ENCODE measurements around the gene DOK1. TPM values are rescaled to one million over a fixed set of nuclear protein-coding genes. Genes with fewer than 3 reads are reported as not detected.

DOK1 gene
- total and polyA plus RNA-seq, 2 donors from 2014 or later: 11.3 to 16.7 TPM

DNA sequence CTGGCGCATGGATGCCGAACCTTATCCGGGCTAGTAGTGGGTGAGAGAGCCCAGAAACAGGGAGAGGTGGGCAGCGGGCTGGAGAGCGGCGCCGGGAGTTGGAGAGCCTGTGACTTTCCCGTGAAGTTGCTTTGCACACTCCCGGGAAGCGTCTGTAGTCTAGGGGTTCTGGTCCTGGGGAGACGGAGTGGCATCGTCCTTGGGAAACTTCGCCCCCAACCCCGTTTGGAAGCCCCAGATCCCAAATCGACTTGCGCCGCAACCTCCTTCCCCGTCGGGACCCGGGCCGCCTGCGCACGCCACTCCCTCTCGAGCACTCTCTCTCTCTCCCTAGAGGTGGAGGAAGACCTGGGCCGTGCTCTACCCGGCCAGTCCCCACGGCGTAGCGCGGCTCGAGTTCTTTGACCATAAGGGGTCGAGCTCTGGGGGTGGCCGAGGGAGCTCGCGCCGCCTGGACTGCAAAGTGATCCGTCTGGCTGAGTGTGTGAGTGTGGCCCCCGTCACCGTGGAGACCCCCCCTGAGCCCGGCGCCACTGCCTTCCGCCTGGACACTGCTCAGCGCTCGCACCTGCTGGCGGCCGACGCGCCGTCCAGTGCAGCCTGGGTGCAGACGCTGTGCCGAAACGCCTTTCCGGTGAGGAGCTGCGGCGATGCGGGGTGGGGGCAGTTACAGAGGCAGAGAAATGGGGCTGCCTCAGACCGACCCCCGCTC is 456 bp downstream of the DOK1 start:
- Histone ChIP-seq H3K9ac (ENCODE audit: low read length in 3 of 3) (peak overlapping the region; percentile 29 to 73 (median 63)), H3K27me3 (ENCODE audit: control insufficient read depth, insufficient read depth, low read length) (no peaks in the 10 kb centered on the region), H3K4me3 (ENCODE audit: low read length in 3 of 3) (peak overlapping the region; percentile 78 to 84 (median 80)), H3K9me3 (ENCODE audit: control insufficient read depth in 2 of 3, insufficient read depth in 1 of 3, low read length in 3 of 3) (no peaks in the 10 kb centered on the region), H3K36me3 (ENCODE audit: control insufficient read depth in 2 of 3, insufficient read depth in 3 of 3, low read length in 3 of 3) (no peaks in the 10 kb centered on the region), H3K27ac (ENCODE audit: low read depth in 2 of 2, low read length in 2 of 2) (peak overlapping the region in 1 of 2 donors; percentile 51), H3K4me1 (ENCODE audit: control insufficient read depth in 2 of 3, insufficient read depth in 2 of 3, low read depth in 1 of 3, low read length in 3 of 3) (peaks cover 0 to 3% (median 0%) of the 10 kb centered on the region in 3 donors)
- DNase-seq: peak in 4 of 5 donors; percentile 67 to 85 (median 76)
- intact Hi-C loops (cut with DNase I): no loop called here
- no peak for FAIRE-seq
- no peak for TF ChIP-seq CTCF (IDR thresholded peaks at IDR 0.05; ENCODE audit: borderline replicate concordance, extremely low read depth, insufficient read depth)

- H3K4me3 ChIP-seq (ENCODE audit: low read length in 3 of 3): peak overlapping the region in 1 of 3 donors; percentile 84
- no peak overlapping the region for H3K27ac ChIP-seq (ENCODE audit: low read depth in 2 of 2, low read length in 2 of 2)
- no peaks in the 10 kb centered on the region for H3K36me3 ChIP-seq (ENCODE audit: control insufficient read depth in 2 of 3, insufficient read depth in 3 of 3, low read length in 3 of 3)
- H3K4me1 ChIP-seq (ENCODE audit: control insufficient read depth in 2 of 3, insufficient read depth in 2 of 3, low read depth in 1 of 3, low read length in 3 of 3): peaks cover 0 to 3% (median 0%) of the 10 kb centered on the region in 3 donors
- peak in 2 of 5 donors; percentile 8 to 52 for DNase-seq
- H3K9me3 ChIP-seq (ENCODE audit: control insufficient read depth in 2 of 3, insufficient read depth in 1 of 3, low read length in 3 of 3): no peaks in the 10 kb centered on the region
- H3K9ac ChIP-seq (ENCODE audit: low read length in 3 of 3): no peak overlapping the region
- no peaks in the 10 kb centered on the region for H3K27me3 ChIP-seq (ENCODE audit: control insufficient read depth, insufficient read depth, low read length)
- intact Hi-C loops (cut with DNase I): no loop called here
- TF ChIP-seq CTCF (IDR thresholded peaks at IDR 0.05; ENCODE audit: borderline replicate concordance, extremely low read depth, insufficient read depth): no peak
- no peak for FAIRE-seq
Measured at GRCh38 chr2:74555610-74556103, 1.1 kb downstream of the DOK1 start.

DNA sequence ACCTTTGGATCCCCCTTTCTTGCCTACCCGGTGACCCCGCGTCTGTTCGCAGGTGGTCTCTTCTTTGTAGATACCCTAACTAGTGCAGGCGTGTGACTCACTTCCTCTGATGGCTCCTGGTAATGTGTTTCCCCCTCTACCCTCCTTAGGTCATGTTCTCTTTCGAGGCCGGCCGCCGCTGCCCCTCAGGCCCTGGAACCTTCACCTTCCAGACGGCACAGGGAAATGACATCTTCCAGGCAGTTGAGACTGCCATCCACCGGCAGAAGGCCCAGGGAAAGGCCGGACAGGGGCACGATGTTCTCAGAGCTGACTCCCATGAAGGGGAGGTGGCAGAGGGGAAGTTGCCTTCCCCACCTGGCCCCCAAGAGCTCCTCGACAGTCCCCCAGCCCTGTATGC is 1.6 kb downstream of the DOK1 start:
- no peak overlapping the region for H3K9ac ChIP-seq (ENCODE audit: low read length in 3 of 3)
- no peaks in the 10 kb centered on the region for H3K9me3 ChIP-seq (ENCODE audit: control insufficient read depth in 2 of 3, insufficient read depth in 1 of 3, low read length in 3 of 3)
- no peaks in the 10 kb centered on the region for H3K36me3 ChIP-seq (ENCODE audit: control insufficient read depth in 2 of 3, insufficient read depth in 3 of 3, low read length in 3 of 3)
- no peak for TF ChIP-seq CTCF (IDR thresholded peaks at IDR 0.05; ENCODE audit: borderline replicate concordance, extremely low read depth, insufficient read depth)
- H3K4me3 ChIP-seq (ENCODE audit: low read length in 3 of 3): no peak overlapping the region
- DNase-seq: no peak
- intact Hi-C loops (cut with DNase I): no loop called here
- no peak for FAIRE-seq
- no peaks in the 10 kb centered on the region for H3K27me3 ChIP-seq (ENCODE audit: control insufficient read depth, insufficient read depth, low read length)
- peaks cover 0 to 3% (median 0%) of the 10 kb centered on the region in 3 donors for H3K4me1 ChIP-seq (ENCODE audit: control insufficient read depth in 2 of 3, insufficient read depth in 2 of 3, low read depth in 1 of 3, low read length in 3 of 3)
- H3K27ac ChIP-seq (ENCODE audit: low read depth in 2 of 2, low read length in 2 of 2): no peak overlapping the region

Data from kidney (tissue), 14 donors.